Psoas muscle (tissue), 8 donors: ENCODE results near the gene ANKRD11. TPM values are rescaled to one million over a fixed set of nuclear protein-coding genes. Genes with fewer than 3 reads are reported as not detected.
"Not testable (repeated sequence)": the region's sequence is repeated elsewhere in the genome, so short reads cannot be mapped to it uniquely, and the experiment has no call there.

Source experiments
- ATAC-seq, 4 donors: fragments of 200-7000 bp; cut with Tn5 transposase; one replicate each; pipeline ENCODE4 v1.9.1; 2020; ENCODE audit warnings: moderate library complexity in 3 of 4, mild to moderate bottlenecking in 2 of 4
- DNase-seq, 2 donors: peaks; one replicate each; pipeline ENCODE4 v3.0.0-alpha.2; 2020
- H3K27ac ChIP-seq: fragments of 200-600 bp; one replicate; pipeline ENCODE4 v1.8.0; 2022
- H3K27me3 ChIP-seq, 3 donors: fragments of 200-600 bp in 1 of 3; one replicate each; pipeline versions ENCODE4 v1.6.1 to v1.8.0; 2013 to 2022; ENCODE audit warnings: low read length in 2 of 3, mild to moderate bottlenecking in 2 of 3, moderate library complexity in 1 of 3; ENCODE audit not compliant: insufficient read depth in 3 of 3
- H3K36me3 ChIP-seq, 2 donors: fragments of 200-600 bp in 1 of 2; one replicate each; pipeline versions ENCODE4 v1.6.1 to v1.8.0; 2013 to 2022; ENCODE audit warnings: low read depth in 1 of 2, mild to moderate bottlenecking in 1 of 2, moderate library complexity in 1 of 2; ENCODE audit not compliant: insufficient read depth in 1 of 2
- H3K4me1 ChIP-seq: fragments of 200-600 bp; one replicate; pipeline ENCODE4 v1.8.0; 2022
- H3K4me3 ChIP-seq: fragments of 200-600 bp; one replicate; pipeline ENCODE4 v1.8.0; 2022; ENCODE audit warnings: mild to moderate bottlenecking
- H3K9me3 ChIP-seq: fragments of 200-600 bp; one replicate; pipeline ENCODE4 v1.8.0; 2022
- CTCF ChIP-seq: fragments of 200-600 bp; IDR thresholded peaks from one replicate; pipeline ENCODE4 v1.8.0; 2022; ENCODE audit warnings: antibody characterized with exemption
- WGBS, 3 donors: extraction: QIAGEN DNeasy Blood & Tissue Kit; methylation state at CpG; one replicate each; pipeline versions ENCODE4 v1.1.6 to v1.1.7; 2013; 5-methylcytosine and 5-hydroxymethylcytosine counted together
- intact Hi-C, 2 donors: fragments of 100-400 bp; cut with DNase I; formaldehyde crosslinking; loops; one replicate each; pipeline versions ENCODE4 v1.11.0 to v1.14.2; 2022
- polyA plus RNA-seq, 3 donors: library from polyadenylated mRNA; stranded (reverse); fragments of 200-250 nt; gene quantifications; one replicate each; pipeline ENCODE4 v1.2.3, GENCODE V29; 2013
- total RNA-seq, 4 donors: library from RNA; stranded (reverse); fragmentation: NEBNext Ultra II Directional in 2 of 4; extraction: Animal tissue kit (Norgen Biotek cat#: 25700) in 2 of 4; gene quantifications; one replicate each; pipeline versions ENCODE4 v1.2.1 to v1.2.4, GENCODE V29; 2021 to 2023
- donor health status: healthy with polysubstance abuse.
- donor health status: DM: no; HTN: no; CAD: no; lungs with moderate emphysema.
- donor health status: Bipolar disorder and iron deficiency.
- donor health status: healthy.
- donor health status: DM: yes; HTN: yes; CAD: no.
- donor health status: DM: no; HTN: no; CAD: no.
- donor health status: DM: no; HTN: no; CAD: no.
- donor health status: DM: yes; HTN: yes; CAD: no.

The ANKRD11 gene
- total and polyA plus RNA-seq, 7 donors = 22.3 to 72.8 (median 57.2) TPM

GRCh38 chr16:89458967-89459366 lies 31.4 kb downstream of the ANKRD11 start:
- peaks cover 34% of the 10 kb centered on the region for H3K4me1 ChIP-seq
- intact Hi-C loops = no loop called here
- 61 to 69% (median 67%) methylated on average over 2 of the region's 2 CpGs for WGBS, 3 donors

GRCh38 chr16:89458551-89458950 lies 31.8 kb downstream of the ANKRD11 start:
- no peaks in the 10 kb centered on the region for H3K36me3 ChIP-seq
- 66 to 72% (median 71%) methylated on average over 7 of the region's 7 CpGs for WGBS, 3 donors
- H3K4me1 ChIP-seq = peaks cover 38% of the 10 kb centered on the region
- no peak for TF ChIP-seq CTCF
- no peak overlapping the region for H3K27ac ChIP-seq
- DNase-seq (no peak), ATAC-seq (no peak)
- H3K27me3 ChIP-seq = no peaks in the 10 kb centered on the region
- intact Hi-C loops = no loop called here
- H3K9me3 ChIP-seq = no peaks in the 10 kb centered on the region
- H3K4me3 ChIP-seq = no peak overlapping the region

More at GRCh38 chr16:89458967-89459366, 31.4 kb downstream of the ANKRD11 start:
- Histone ChIP-seq H3K36me3 (no peaks in the 10 kb centered on the region), H3K27me3 (no peaks in the 10 kb centered on the region), H3K9me3 (no peaks in the 10 kb centered on the region), H3K4me3 (no peak overlapping the region), H3K27ac (no peak overlapping the region)
- TF ChIP-seq CTCF = no peak
- ATAC-seq = no peak
- no peak for DNase-seq

DNA sequence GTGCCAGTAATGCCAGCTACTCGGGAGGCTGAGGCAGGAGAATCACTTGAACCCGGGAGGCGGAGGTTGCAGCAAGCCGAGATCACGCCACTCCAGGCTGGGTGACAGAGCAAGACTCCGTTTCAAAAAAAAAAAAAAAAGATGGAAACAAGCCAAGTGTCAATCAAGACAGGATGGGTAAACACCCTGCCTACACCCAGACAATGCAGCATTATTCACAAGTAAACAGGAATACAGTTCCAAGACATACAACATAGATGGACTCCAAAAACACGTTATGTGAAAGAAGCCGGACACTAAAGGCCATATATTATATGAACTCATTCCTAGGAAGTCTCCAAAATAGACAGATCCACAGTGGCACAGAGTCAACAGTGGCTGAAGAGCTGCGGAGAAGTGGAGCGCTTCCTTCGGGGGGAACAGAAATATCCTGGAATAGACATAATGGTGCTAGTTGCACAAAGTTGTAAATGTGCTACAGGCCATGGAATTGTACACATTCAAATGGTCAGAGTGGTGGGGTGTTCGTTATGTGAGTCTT lies 33.9 kb downstream of the ANKRD11 start:
- ATAC-seq = peak in 1 of 4 donors; percentile 16
- Histone ChIP-seq H3K36me3 (no peaks in the 10 kb centered on the region), H3K27me3 (no peaks in the 10 kb centered on the region), H3K4me1 (peaks cover 56% of the 10 kb centered on the region), H3K27ac (no peak overlapping the region), H3K9me3 (no peaks in the 10 kb centered on the region), H3K4me3 (no peak overlapping the region)
- no peak for TF ChIP-seq CTCF
- no peak for DNase-seq
- intact Hi-C loops = no loop called here
- WGBS, 3 donors = 57 to 70% (median 70%) methylated on average over 12 of the region's 12 CpGs

- DNase-seq (no peak), ATAC-seq (no peak)
- TF ChIP-seq CTCF = no peak
- Histone ChIP-seq H3K27ac (no peak overlapping the region), H3K36me3 (no peaks in the 10 kb centered on the region), H3K4me1 (peaks cover 59% of the 10 kb centered on the region), H3K9me3 (no peaks in the 10 kb centered on the region), H3K4me3 (no peak overlapping the region), H3K27me3 (no peaks in the 10 kb centered on the region)
- intact Hi-C loops = no loop called here
- WGBS, 3 donors = 91 to 100% (median 98%) methylated on average over 2 of the region's 2 CpGs
Measured at GRCh38 chr16:89455692-89456091, 34.7 kb downstream of the ANKRD11 start.

- TF ChIP-seq CTCF = no peak
- ATAC-seq (no peak), DNase-seq (no peak)
- Histone ChIP-seq H3K27me3 (no peaks in the 10 kb centered on the region), H3K9me3 (no peaks in the 10 kb centered on the region), H3K27ac (no peak overlapping the region), H3K36me3 (no peaks in the 10 kb centered on the region), H3K4me3 (no peak overlapping the region), H3K4me1 (peaks cover 54% of the 10 kb centered on the region)
- 92 to 93% (median 93%) methylated on average over 2 of the region's 2 CpGs for WGBS, 3 donors
- intact Hi-C loops = no loop called here
Measured at GRCh38 chr16:89455178-89455577, 35.2 kb downstream of the ANKRD11 start.

- H3K27me3 ChIP-seq, H3K9me3 ChIP-seq, DNase-seq, ATAC-seq, H3K4me3 ChIP-seq, intact Hi-C loops, H3K27ac ChIP-seq, H3K36me3 ChIP-seq: not testable (repeated sequence)
- WGBS, 3 donors = 88 to 94% (median 93%) methylated on average over 2 to 3 of the region's 3 CpGs
- H3K4me1 ChIP-seq = peaks cover 51% of the 10 kb centered on the region
Measured at GRCh38 chr16:89454378-89455125, 35.8 kb downstream of the ANKRD11 start.
